Thyroid gland (tissue), 4 donors: ENCODE results near the gene DGCR2. TPM values are rescaled to one million over a fixed set of nuclear protein-coding genes. Genes with fewer than 3 reads are reported as not detected.

Source experiments
- DNase-seq, 2 donors: peaks; one replicate each; pipeline ENCODE4 v3.0.0-alpha.2; 2019
- H3K27ac ChIP-seq, 3 donors: fragments of 200-600 bp; sonication (generic); 1 replicate in 2 of 3; 2 replicates in 1 of 3; pipeline ENCODE4 v1.5.1; 2016 to 2019; ENCODE audit warnings: mild to moderate bottlenecking in 1 of 3, moderate library complexity in 1 of 3
- H3K27me3 ChIP-seq: fragments of 200-600 bp; sonication (generic); one replicate; pipeline ENCODE4 v1.5.1; 2019
- H3K36me3 ChIP-seq, 2 donors: fragments of 200-600 bp; sonication (generic); one replicate each; pipeline ENCODE4 v1.5.1; 2016 to 2019
- H3K4me1 ChIP-seq, 2 donors: fragments of 200-600 bp; sonication (generic); one replicate each; pipeline ENCODE4 v1.5.1; 2017 to 2019
- H3K4me3 ChIP-seq, 3 donors: fragments of 200-600 bp; sonication (generic); replicated peaks in 1 of 3; 1 replicate in 2 of 3; 2 replicates in 1 of 3; pipeline ENCODE4 v1.5.1; 2016; ENCODE audit warnings: mild to moderate bottlenecking in 1 of 3
- H3K9me3 ChIP-seq: fragments of 200-600 bp; sonication (generic); one replicate; pipeline ENCODE4 v1.5.1; 2017
- POLR2A ChIP-seq, 2 donors: fragments of 450-650 bp; IDR thresholded peaks; one replicate each; pipeline ENCODE4 v1.6.1; 2017; ENCODE audit warnings: antibody characterized with exemption in 2 of 2, mild to moderate bottlenecking in 2 of 2, moderate library complexity in 1 of 2
- WGBS, 2 donors: methylation state at CpG; one replicate each; pipeline ENCODE4 v1.1.5; 2017; 5-methylcytosine and 5-hydroxymethylcytosine counted together
- intact Hi-C: fragments of 100-400 bp; cut with DNase I; formaldehyde crosslinking; loops from one replicate; pipeline ENCODE4 v1.15.1; 2023
- total RNA-seq, 4 donors: library from RNA; depleted of rRNA; stranded (reverse); fragments of >200 nt; gene quantifications; one replicate each; pipeline ENCODE4 v1.2.3, GENCODE V29; 2016
- TF ChIP-seq, protein P1 (sequence below), 6 experiments: fragments of 200-600 bp in 3 of 6; fragments of 450-650 bp in 3 of 6; sonication (generic) in 3 of 6; IDR thresholded peaks; one replicate each; pipeline ENCODE4 v1.5.1; 2016 to 2019; ENCODE audit warnings: antibody characterized with exemption in 6 of 6, mild to moderate bottlenecking in 2 of 6, inconsistent platforms in 1 of 6, moderate library complexity in 1 of 6

The DGCR2 gene
- total RNA-seq, 4 donors from 2014 or later = 49.3 to 106 (median 86.9) TPM

- Histone ChIP-seq H3K27ac (no peak overlapping the region), H3K4me1 (peaks cover 0 to 7% of the 10 kb centered on the region in 2 donors), H3K9me3 (no peaks in the 10 kb centered on the region), H3K27me3 (peaks cover 16% of the 10 kb centered on the region), H3K4me3 (peak overlapping the region in 1 of 3 donors; percentile 8), H3K36me3 (no peaks in the 10 kb centered on the region)
- WGBS, 2 donors = 5 to 7% methylated on average over 8 to 17 of the region's 92 CpGs
- DNase-seq = peak; percentile 24 to 27
- intact Hi-C loops = loop anchor here (10.0 kb wide), 2 partner anchors 286 to 476 kb away; partner anchors contain the start of genes HIRA and MRPL40
- TF ChIP-seq, protein P1, sequence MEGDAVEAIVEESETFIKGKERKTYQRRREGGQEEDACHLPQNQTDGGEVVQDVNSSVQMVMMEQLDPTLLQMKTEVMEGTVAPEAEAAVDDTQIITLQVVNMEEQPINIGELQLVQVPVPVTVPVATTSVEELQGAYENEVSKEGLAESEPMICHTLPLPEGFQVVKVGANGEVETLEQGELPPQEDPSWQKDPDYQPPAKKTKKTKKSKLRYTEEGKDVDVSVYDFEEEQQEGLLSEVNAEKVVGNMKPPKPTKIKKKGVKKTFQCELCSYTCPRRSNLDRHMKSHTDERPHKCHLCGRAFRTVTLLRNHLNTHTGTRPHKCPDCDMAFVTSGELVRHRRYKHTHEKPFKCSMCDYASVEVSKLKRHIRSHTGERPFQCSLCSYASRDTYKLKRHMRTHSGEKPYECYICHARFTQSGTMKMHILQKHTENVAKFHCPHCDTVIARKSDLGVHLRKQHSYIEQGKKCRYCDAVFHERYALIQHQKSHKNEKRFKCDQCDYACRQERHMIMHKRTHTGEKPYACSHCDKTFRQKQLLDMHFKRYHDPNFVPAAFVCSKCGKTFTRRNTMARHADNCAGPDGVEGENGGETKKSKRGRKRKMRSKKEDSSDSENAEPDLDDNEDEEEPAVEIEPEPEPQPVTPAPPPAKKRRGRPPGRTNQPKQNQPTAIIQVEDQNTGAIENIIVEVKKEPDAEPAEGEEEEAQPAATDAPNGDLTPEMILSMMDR (IDR thresholded peaks at IDR 0.05) = no peak
- TF ChIP-seq POLR2A (IDR thresholded peaks at IDR 0.05) = no peak
These were observed 27.1 kb upstream of the DGCR2 start for GRCh38 chr22:19149047-19149883.

DNA sequence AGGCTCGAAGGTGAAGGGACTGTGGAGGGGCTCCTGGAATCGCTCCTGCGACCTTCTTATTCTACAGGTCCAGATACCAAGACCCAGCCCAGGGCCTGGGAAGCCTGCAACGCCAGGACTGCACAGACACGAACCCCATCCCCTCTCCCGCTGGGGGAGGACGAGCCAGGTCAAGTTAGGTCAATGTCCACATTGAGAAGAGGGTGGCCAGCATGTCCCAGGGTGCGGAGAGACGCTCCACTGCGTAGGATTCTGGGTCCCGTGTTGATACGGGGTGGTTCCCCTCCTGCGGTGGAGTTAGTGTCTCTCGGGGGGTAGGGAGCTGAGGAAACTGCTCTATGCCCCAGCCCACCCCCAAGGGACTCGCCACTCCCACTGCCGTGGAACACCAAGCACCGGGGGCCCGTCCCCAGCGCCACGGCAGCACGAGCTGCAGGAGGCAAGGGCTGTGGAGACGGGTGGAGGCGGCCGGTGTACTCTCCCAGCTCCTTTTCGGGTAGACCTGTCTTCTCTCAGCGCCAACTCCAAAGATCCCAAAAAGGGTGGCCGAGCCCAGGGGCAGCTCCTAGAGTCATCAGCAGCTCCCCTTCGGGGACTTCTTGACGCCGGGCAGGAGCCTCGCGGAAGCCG is 26.3 kb upstream of the DGCR2 start:
- Histone ChIP-seq H3K4me3 (no peak overlapping the region), H3K27ac (no peak overlapping the region), H3K4me1 (peaks cover 4 to 12% of the 10 kb centered on the region in 2 donors), H3K36me3 (no peaks in the 10 kb centered on the region), H3K9me3 (no peaks in the 10 kb centered on the region), H3K27me3 (peaks cover 16% of the 10 kb centered on the region)
- no peak for TF ChIP-seq POLR2A (IDR thresholded peaks at IDR 0.05)
- TF ChIP-seq, protein P1 (IDR thresholded peaks at IDR 0.05) = no peak
- WGBS, 2 donors = 53 to 57% methylated on average over 12 to 14 of the region's 33 CpGs
- DNase-seq = no peak
- intact Hi-C loops = loop anchor here (10.0 kb wide), 2 partner anchors 286 to 476 kb away; partner anchors contain the start of genes HIRA and MRPL40

DNA sequence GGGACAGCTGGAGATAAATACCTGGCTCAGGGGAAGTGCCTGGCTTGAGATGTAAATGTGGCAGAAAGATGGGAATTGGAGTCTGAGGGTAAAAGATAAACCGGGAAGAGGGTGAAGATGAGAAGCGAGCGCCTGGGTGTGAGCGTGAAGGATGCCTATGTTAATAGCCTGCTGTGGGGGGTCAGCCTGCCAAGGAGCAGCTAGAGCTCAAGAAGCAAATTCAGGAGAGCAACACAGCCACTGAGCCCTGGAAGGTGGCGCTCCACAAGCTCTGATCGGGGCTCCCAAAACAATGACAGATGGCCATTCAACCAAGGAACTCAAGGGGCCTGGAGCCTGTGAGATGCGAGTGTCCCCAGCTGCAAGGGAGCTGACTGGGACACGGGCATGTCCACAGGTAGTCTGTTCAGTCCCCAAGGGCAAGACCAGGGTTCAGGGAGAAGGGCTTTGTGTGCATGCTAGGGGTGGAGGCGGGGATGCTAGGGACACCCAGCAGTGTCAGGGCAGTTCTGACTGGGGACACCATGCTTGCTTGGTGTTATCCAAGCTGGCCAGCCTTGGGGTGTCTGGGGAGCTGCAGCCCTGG is 25.1 kb upstream of the DGCR2 start:
- H3K4me1 ChIP-seq = peaks cover 5 to 17% of the 10 kb centered on the region in 2 donors
- no peak overlapping the region for H3K27ac ChIP-seq
- peaks cover 16% of the 10 kb centered on the region for H3K27me3 ChIP-seq
- TF ChIP-seq, protein P1 (IDR thresholded peaks at IDR 0.05) = no peak
- TF ChIP-seq POLR2A (IDR thresholded peaks at IDR 0.05) = no peak
- no peaks in the 10 kb centered on the region for H3K9me3 ChIP-seq
- no peak overlapping the region for H3K4me3 ChIP-seq
- 33 to 39% methylated on average over 8 of the region's 9 CpGs for whole genome bisulfite sequencing, 2 donors
- intact Hi-C loops = loop anchor here (10.0 kb wide), 2 partner anchors 288 to 478 kb away; partner anchors contain the start of genes HIRA and MRPL40
- H3K36me3 ChIP-seq = peaks cover 3 to 5% of the 10 kb centered on the region in 2 donors
- DNase-seq = no peak

DNA sequence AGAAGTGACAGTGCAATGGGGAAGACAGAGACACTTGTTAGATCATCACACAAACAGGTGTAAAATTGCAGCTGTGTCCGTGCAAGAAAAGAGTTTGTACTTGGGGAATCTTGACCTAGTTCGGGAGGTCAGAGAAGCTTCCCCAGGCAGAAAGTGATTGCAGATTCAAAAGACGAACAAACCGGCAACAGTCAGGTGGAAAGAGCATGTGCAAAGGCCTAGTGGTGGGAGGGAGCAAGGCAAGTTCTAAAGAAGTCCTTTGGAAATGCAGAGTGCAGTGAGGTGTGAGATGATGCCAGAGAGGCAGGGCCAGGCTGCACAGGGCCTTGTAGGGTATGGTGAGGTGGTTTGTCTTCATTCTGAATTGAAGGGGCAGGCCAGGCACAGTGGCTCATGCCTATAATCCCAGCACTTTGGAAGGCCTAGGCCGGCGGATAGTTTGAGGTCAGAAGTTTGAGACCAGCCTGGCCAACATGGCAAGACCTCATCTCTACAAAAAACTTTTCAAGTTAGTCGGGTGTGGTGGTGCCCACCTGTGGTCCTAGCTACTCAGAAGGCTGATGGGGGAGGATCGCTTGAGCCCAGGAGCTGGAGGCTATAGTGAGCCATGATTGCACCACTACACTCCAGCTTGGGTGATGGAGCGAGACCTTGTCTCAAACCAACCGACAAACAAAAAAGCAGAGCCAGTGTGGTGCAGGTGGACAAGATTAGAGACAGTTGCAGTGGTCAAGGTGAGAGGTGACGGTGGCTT is 24.2 kb upstream of the DGCR2 start:
- Histone ChIP-seq H3K4me1 (peaks cover 5 to 17% of the 10 kb centered on the region in 2 donors), H3K4me3 (no peak overlapping the region), H3K27me3 (peaks cover 14% of the 10 kb centered on the region), H3K9me3 (no peaks in the 10 kb centered on the region), H3K27ac (no peak overlapping the region), H3K36me3 (peaks cover 11 to 13% of the 10 kb centered on the region in 2 donors)
- TF ChIP-seq POLR2A (IDR thresholded peaks at IDR 0.05) = no peak
- TF ChIP-seq, protein P1 (IDR thresholded peaks at IDR 0.05) = no peak
- no peak for DNase-seq
- 61 to 85% methylated on average over 10 to 11 of the region's 11 CpGs for WGBS, 2 donors
- intact Hi-C loops = loop anchor here (10.0 kb wide), 2 partner anchors 288 to 478 kb away; partner anchors contain the start of genes HIRA and MRPL40
